ENCODE results near the gene CKLF. TPM values are rescaled to one million over a fixed set of nuclear protein-coding genes. Genes with fewer than 3 reads are reported as not detected.

CKLF gene
- total RNA-seq, 1 experiment from 2014 or later: 293 TPM

GRCh38 chr16:66575060-66575459 is 22.7 kb downstream of the CKLF start:
- Mint-ChIP-seq H3K27me3 (ENCODE audit: unreplicated experiment) (no peaks in the 10 kb centered on the region), H3K9me3 (ENCODE audit: low read depth, unreplicated experiment) (no peaks in the 10 kb centered on the region), H3K27ac (ENCODE audit: unreplicated experiment) (no peak overlapping the region), H3K36me3 (ENCODE audit: insufficient read depth, unreplicated experiment) (peaks cover 28% of the 10 kb centered on the region), H3K4me1 (ENCODE audit: low read depth, unreplicated experiment) (peaks cover 7% of the 10 kb centered on the region), H3K4me3 (ENCODE audit: low read depth, unreplicated experiment) (no peak overlapping the region)
- no TSS peak for BruUV-seq (replicated peaks)
- CTCF ChIA-PET: interaction anchor here (0.6 to 1.1 kb wide), 3 partner anchors 12 to 168 kb away, joined by 3 to 4 read pairs (median 4); no protein-coding TSS in a partner anchor
- no peak for DNase-seq
- no peak for TF ChIP-seq CTCF (IDR thresholded peaks at IDR 0.05; ENCODE audit: unreplicated experiment)
- intact Hi-C loops (cut with micrococcal nuclease; ENCODE audit: unreplicated experiment): no loop called here

- CTCF ChIA-PET: interaction anchor here (1.1 kb wide), 1 partner anchor 13 kb away, joined by 4 read pairs; no protein-coding TSS in a partner anchor
Measured at GRCh38 chr16:66576296-66576695, 23.9 kb downstream of the CKLF start.

GRCh38 chr16:66578651-66579531 is 26.5 kb downstream of the CKLF start, which contains the start of gene CMTM2:
Gene CMTM2, plus strand, starts transcription at chr16:66579463. Its CDS starts 145 bp downstream, at chr16:66579608.
- H3K36me3 Mint-ChIP-seq (ENCODE audit: insufficient read depth, unreplicated experiment): peaks cover 5% of the 10 kb centered on the region
- no peak within 1 kb of the TSS for H3K27ac Mint-ChIP-seq (ENCODE audit: unreplicated experiment)
- no peaks in the 10 kb centered on the region for H3K27me3 Mint-ChIP-seq (ENCODE audit: unreplicated experiment)
- CTCF ChIA-PET: no interaction called here
- DNase-seq: no peak
- no peak within 1 kb of the TSS for H3K4me3 Mint-ChIP-seq (ENCODE audit: low read depth, unreplicated experiment)
- intact Hi-C loops (cut with micrococcal nuclease; ENCODE audit: unreplicated experiment): no loop called here
- H3K4me1 Mint-ChIP-seq (ENCODE audit: low read depth, unreplicated experiment): peaks cover 29% of the 10 kb centered on the region
- no peak for TF ChIP-seq CTCF (IDR thresholded peaks at IDR 0.05; ENCODE audit: unreplicated experiment)
- H3K9me3 Mint-ChIP-seq (ENCODE audit: low read depth, unreplicated experiment): no peaks in the 10 kb centered on the region
- BruUV-seq (replicated peaks): no TSS peak

More at GRCh38 chr16:66576296-66576695, 23.9 kb downstream of the CKLF start:
- intact Hi-C loops (cut with micrococcal nuclease; ENCODE audit: unreplicated experiment): no loop called here
- Mint-ChIP-seq H3K36me3 (ENCODE audit: insufficient read depth, unreplicated experiment) (peaks cover 21% of the 10 kb centered on the region), H3K4me3 (ENCODE audit: low read depth, unreplicated experiment) (no peak overlapping the region), H3K9me3 (ENCODE audit: low read depth, unreplicated experiment) (no peaks in the 10 kb centered on the region), H3K4me1 (ENCODE audit: low read depth, unreplicated experiment) (peaks cover 20% of the 10 kb centered on the region), H3K27me3 (ENCODE audit: unreplicated experiment) (no peaks in the 10 kb centered on the region), H3K27ac (ENCODE audit: unreplicated experiment) (no peak overlapping the region)
- no peak for DNase-seq
- BruUV-seq (replicated peaks): no TSS peak
- TF ChIP-seq CTCF (IDR thresholded peaks at IDR 0.05; ENCODE audit: unreplicated experiment): no peak

DNA sequence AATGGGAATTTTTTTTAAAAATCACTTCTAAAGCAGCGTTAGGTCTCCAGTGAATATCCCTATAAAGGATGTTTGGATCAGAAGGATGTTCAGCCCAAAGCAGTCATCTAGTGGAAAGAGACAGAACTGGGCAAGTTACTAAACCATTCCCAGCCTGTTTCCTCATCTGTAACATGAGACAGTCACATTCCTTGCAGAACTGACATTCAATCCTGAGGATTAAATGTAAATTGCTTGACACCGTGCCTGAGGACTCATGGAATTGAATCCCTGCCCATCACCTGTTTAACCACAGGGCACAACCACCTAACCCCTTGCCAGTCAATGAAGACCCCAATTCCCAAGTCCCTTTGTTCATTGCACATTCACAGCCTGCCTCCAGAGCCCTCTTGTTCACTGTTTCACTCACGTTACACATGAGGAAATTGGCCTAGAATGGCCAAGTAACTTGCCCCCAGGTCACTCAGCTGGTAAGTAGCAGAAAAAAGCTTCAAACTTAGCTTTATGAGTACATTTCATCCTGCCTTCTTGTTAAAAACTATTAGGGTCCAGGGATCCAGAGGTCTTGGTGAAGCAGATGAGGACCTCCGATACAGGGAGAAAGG is 28.3 kb downstream of the CKLF start:
- intact Hi-C loops (cut with micrococcal nuclease; ENCODE audit: unreplicated experiment): no loop called here
- DNase-seq: no peak
- H3K9me3 Mint-ChIP-seq (ENCODE audit: low read depth, unreplicated experiment): no peaks in the 10 kb centered on the region
- CTCF ChIA-PET: interaction anchor here (0.5 to 1.6 kb wide), 3 partner anchors 11 to 59 kb away, joined by 3 to 5 read pairs (median 4); no protein-coding TSS in a partner anchor
- no peak overlapping the region for H3K4me3 Mint-ChIP-seq (ENCODE audit: low read depth, unreplicated experiment)
- BruUV-seq (replicated peaks): no TSS peak
- peaks cover 29% of the 10 kb centered on the region for H3K4me1 Mint-ChIP-seq (ENCODE audit: low read depth, unreplicated experiment)
- no peak for TF ChIP-seq CTCF (IDR thresholded peaks at IDR 0.05; ENCODE audit: unreplicated experiment)
- H3K27ac Mint-ChIP-seq (ENCODE audit: unreplicated experiment): peak overlapping the region; percentile 31
- H3K36me3 Mint-ChIP-seq (ENCODE audit: insufficient read depth, unreplicated experiment): peaks cover 5% of the 10 kb centered on the region
- H3K27me3 Mint-ChIP-seq (ENCODE audit: unreplicated experiment): no peaks in the 10 kb centered on the region

All from Calu3 (cell line).